ENCODE measurements around the gene PGR. TPM values are rescaled to one million over a fixed set of nuclear protein-coding genes. Genes with fewer than 3 reads are reported as not detected.

The PGR gene
- total RNA-seq, 1 donor from 2014 or later: 0.27 TPM

DNA sequence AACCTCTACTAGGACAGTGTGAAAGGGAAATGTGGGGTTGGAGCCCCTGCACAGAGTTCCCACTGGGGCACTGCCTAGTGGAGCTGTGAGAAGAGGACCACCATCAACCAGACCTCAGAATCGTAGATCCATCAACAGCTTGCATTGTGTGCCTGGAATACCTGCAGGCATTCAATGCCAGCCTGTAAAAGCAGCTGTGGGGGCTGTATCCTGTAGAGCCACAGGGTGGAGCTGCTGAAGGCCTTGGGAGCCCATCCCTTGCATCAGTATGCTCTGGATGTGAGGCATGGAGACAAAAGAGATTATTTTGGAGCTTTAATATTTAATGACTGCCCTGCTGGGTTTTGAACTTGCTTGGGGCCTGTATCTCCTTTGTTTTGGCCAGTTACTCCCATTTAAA is 46.3 kb downstream of the PGR start:
- Mint-ChIP-seq H3K36me3 (ENCODE audit: unreplicated experiment) (peaks cover 7% of the 10 kb centered on the region), H3K4me1 (ENCODE audit: low read depth, unreplicated experiment) (no peaks in the 10 kb centered on the region), H3K9me3 (ENCODE audit: unreplicated experiment) (no peaks in the 10 kb centered on the region), H3K27ac (ENCODE audit: unreplicated experiment) (no peak overlapping the region), H3K27me3 (ENCODE audit: unreplicated experiment) (peaks cover 2% of the 10 kb centered on the region), H3K4me3 (ENCODE audit: unreplicated experiment) (no peak overlapping the region)
- TF ChIP-seq, protein P1, sequence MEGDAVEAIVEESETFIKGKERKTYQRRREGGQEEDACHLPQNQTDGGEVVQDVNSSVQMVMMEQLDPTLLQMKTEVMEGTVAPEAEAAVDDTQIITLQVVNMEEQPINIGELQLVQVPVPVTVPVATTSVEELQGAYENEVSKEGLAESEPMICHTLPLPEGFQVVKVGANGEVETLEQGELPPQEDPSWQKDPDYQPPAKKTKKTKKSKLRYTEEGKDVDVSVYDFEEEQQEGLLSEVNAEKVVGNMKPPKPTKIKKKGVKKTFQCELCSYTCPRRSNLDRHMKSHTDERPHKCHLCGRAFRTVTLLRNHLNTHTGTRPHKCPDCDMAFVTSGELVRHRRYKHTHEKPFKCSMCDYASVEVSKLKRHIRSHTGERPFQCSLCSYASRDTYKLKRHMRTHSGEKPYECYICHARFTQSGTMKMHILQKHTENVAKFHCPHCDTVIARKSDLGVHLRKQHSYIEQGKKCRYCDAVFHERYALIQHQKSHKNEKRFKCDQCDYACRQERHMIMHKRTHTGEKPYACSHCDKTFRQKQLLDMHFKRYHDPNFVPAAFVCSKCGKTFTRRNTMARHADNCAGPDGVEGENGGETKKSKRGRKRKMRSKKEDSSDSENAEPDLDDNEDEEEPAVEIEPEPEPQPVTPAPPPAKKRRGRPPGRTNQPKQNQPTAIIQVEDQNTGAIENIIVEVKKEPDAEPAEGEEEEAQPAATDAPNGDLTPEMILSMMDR (IDR thresholded peaks at IDR 0.05; ENCODE audit: partially characterized antibody, unreplicated experiment): no peak
- no peak for DNase-seq

DNA sequence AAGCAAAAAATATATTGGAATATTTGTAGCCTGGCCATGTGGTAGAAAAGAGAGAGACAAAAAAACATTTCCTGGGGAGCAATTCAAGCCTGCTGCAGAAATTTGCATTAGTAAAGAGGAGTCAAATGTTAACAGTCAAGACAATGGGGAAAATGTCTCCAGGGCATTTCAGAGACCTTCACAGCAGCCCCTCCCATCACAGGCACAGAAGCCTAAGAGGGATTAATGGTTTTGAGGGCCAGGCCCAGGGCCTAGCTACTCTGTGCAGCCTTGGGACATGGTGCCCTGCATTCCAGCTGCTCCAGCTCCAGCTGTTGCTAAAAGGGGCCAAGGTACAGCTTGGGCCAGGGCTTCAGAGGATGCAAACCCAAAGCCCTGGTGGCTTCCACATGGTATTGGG is 46.8 kb downstream of the PGR start:
- DNase-seq: no peak
- Mint-ChIP-seq H3K36me3 (ENCODE audit: unreplicated experiment) (peaks cover 7% of the 10 kb centered on the region), H3K9me3 (ENCODE audit: unreplicated experiment) (no peaks in the 10 kb centered on the region), H3K4me3 (ENCODE audit: unreplicated experiment) (no peak overlapping the region), H3K27me3 (ENCODE audit: unreplicated experiment) (peaks cover 2% of the 10 kb centered on the region), H3K4me1 (ENCODE audit: low read depth, unreplicated experiment) (no peaks in the 10 kb centered on the region), H3K27ac (ENCODE audit: unreplicated experiment) (no peak overlapping the region)
- TF ChIP-seq, protein P1 (IDR thresholded peaks at IDR 0.05; ENCODE audit: partially characterized antibody, unreplicated experiment): no peak

DNA sequence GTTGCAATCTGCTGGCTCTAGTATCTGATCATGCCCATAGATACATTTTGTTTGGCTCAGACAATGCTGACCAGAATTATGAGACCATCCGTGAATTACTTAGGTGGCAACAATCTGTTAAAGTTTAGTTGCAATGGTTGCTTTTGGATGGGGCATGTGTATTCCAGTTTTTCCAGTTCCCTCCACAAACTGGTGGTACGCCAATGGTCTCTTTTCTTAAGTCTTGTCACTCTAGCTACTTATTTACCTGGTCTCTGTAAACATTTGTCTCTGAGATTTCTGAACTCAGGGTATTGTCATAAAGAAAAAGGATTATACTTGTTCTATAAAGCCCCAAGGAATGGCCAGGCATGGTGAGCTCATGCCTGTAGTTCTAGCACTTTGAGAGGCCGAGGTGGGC is 65.9 kb downstream of the PGR start:
- DNase-seq: no peak
- no peak overlapping the region for H3K4me3 Mint-ChIP-seq (ENCODE audit: unreplicated experiment)
- no peaks in the 10 kb centered on the region for H3K9me3 Mint-ChIP-seq (ENCODE audit: unreplicated experiment)
- H3K36me3 Mint-ChIP-seq (ENCODE audit: unreplicated experiment): no peaks in the 10 kb centered on the region
- no peak overlapping the region for H3K27ac Mint-ChIP-seq (ENCODE audit: unreplicated experiment)
- no peaks in the 10 kb centered on the region for H3K27me3 Mint-ChIP-seq (ENCODE audit: unreplicated experiment)
- H3K4me1 Mint-ChIP-seq (ENCODE audit: low read depth, unreplicated experiment): no peaks in the 10 kb centered on the region
- TF ChIP-seq, protein P1 (IDR thresholded peaks at IDR 0.05; ENCODE audit: partially characterized antibody, unreplicated experiment): no peak

DNA sequence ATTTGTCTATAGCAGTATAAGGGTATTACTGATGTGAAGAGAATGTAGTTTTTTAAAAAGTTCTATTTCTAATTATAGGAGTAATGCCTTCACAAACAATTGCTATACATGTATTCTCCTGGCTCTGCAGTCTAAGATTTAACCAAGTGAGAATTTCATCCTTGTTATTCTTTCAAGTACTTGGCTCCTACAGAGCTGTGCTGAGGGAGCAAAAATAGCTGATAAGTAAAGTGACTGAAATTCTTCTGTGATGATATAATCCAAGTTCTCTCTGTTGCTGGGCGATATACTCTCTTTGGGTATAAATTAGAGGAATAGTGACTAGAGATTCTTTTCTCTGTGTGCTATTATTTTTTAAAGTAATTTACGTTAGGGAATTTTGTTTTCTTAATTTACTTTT is 68.0 kb downstream of the PGR start:
- TF ChIP-seq, protein P1 (IDR thresholded peaks at IDR 0.05; ENCODE audit: partially characterized antibody, unreplicated experiment): no peak
- Mint-ChIP-seq H3K4me3 (ENCODE audit: unreplicated experiment) (no peak overlapping the region), H3K27ac (ENCODE audit: unreplicated experiment) (no peak overlapping the region), H3K4me1 (ENCODE audit: low read depth, unreplicated experiment) (no peaks in the 10 kb centered on the region), H3K9me3 (ENCODE audit: unreplicated experiment) (no peaks in the 10 kb centered on the region), H3K27me3 (ENCODE audit: unreplicated experiment) (no peaks in the 10 kb centered on the region), H3K36me3 (ENCODE audit: unreplicated experiment) (no peaks in the 10 kb centered on the region)
- no peak for DNase-seq

DNA sequence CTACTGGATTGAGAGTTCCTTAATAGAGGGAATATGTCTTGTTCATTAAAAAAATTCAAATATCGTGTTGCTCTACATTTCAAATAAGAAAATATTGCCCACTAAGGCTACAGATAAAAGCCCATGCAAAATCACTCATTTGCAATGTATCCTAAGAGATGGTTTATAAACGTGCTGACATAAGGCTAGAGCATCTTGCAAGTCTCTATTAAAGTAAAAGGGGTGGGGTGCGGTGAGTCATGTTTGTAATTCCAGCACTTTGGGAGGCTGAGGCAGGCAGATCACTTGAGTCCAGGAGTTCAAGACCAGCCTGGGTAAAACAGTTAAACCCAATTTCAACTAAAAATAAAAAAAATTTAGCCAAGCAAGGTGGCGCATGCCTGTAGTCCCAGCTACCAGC is 70.3 kb downstream of the PGR start:
- Mint-ChIP-seq H3K9me3 (ENCODE audit: unreplicated experiment) (no peaks in the 10 kb centered on the region), H3K4me3 (ENCODE audit: unreplicated experiment) (no peak overlapping the region), H3K27me3 (ENCODE audit: unreplicated experiment) (no peaks in the 10 kb centered on the region), H3K27ac (ENCODE audit: unreplicated experiment) (no peak overlapping the region), H3K36me3 (ENCODE audit: unreplicated experiment) (no peaks in the 10 kb centered on the region), H3K4me1 (ENCODE audit: low read depth, unreplicated experiment) (no peaks in the 10 kb centered on the region)
- DNase-seq: no peak
- TF ChIP-seq, protein P1 (IDR thresholded peaks at IDR 0.05; ENCODE audit: partially characterized antibody, unreplicated experiment): no peak

Data from glutamatergic neuron (in vitro differentiated cells).